GM08714 (cell line): ENCODE measurements around the gene OR4F6.

ENCODE experiments used
- H3K4me3 ChIP-seq: fragments of 200-500 bp; sonication (Bioruptor generic); 2 replicates; pipeline ENCODE4 v1.5.1; 2014; ENCODE audit warnings: mild to moderate bottlenecking, low read length, inconsistent platforms
- ZNF274 ChIP-seq: IDR thresholded peaks from 2 replicates; pipeline ENCODE4 v1.6.1; 2012; ENCODE audit warnings: mild to moderate bottlenecking, low read depth, low read length

The OR4F6 gene

DNA sequence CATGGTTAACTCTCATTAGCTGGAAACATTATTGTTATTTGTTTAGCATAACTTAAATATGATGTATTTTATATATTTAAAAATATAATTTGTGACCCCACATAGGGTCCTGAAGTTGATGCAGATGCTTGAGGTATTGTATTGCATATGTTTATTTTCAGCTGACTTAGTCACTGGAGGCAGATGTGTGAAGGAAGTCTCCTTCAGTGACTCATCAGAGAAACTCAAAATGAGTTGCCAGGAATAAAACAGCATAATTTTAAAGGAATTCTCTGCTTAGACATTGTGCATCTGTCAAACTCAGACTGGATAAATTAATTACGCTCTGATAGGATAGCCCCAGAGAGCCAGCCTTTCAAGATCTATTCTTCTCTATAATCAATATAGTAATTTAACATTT, 7.9 kb upstream of the OR4F6 start:
- no peak for TF ChIP-seq ZNF274
- H3K4me3 ChIP-seq: no peak overlapping the region

DNA sequence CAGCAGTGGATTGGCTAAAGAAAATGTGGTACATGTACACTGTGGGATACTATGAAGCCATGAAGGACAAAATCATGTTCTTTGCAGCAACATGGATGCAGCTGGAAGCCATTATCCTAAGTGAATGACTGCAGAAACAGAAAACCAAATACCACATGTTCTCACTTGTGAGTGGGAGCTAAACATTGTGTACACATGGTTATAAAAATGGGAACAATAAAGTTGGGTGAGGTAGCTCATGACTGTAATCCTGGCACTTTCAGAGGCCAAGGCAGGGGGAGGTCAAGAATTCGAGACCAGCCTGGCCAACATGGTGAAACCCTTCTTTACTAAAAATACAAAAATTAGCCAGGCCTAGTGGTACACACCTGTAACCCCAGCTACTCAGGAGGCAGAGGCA, 3.6 kb upstream of the OR4F6 start:
- no peak overlapping the region for H3K4me3 ChIP-seq
- TF ChIP-seq ZNF274: no peak

DNA sequence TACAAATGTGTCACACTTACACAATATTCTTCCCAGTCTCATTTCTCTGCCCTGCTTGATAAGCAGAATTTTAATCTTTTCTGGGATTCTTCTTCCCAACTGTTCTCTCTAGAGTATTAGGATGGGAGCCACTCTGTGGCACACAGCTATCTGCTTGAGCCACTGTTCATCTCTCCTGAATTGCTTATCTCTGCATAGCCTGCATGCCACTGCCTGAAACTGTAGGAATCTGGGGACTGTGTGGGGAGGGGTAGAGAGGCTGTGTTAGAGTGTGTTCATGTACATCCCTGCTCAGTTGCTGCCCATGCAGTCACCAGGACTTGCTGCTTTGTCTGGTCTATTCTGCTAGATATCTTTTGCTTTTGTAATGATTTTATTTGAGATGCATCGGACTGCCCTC, 2.3 kb upstream of the OR4F6 start:
- H3K4me3 ChIP-seq: no peak overlapping the region
- TF ChIP-seq ZNF274: no peak

DNA sequence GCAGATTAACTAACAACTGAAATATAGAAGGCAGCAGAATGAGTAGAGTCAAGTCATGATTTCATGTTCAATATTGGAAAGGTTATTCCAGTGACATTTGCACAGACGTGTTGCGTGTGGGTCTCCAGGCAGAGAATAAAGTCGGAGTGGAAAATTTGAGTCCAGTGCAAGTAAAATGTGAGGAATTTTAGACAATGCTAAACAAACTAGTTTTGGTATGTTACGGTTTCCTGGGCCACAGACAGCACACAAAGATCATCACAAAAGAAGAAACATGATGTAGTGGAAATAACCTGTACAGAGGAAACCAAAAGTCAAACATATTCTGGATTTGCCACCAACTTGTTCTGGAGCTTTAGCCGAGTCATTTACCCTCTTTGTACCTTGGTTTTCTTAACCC, 367 bp downstream of the OR4F6 start:
- TF ChIP-seq ZNF274: no peak
- H3K4me3 ChIP-seq: no peak overlapping the region

DNA sequence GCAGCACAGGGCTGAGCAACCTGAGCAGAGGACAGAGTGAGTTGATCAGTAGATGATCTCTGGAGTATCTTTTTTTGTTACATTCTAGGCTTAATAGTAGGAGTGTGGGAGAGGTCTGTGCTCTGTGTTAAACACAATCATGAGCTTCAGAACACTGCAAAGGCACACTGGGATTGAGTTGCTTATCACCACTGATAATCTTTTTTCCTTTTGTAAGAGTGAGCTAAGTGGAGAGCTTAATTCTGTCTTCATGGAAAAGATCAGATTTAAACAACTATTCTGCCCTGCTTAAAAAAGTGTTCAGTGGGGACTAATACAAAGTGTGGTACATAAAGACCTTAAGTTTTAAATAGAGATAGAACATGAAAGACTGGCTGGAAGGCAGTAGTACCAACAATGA, 1.1 kb downstream of the OR4F6 start:
- H3K4me3 ChIP-seq: no peak overlapping the region
- TF ChIP-seq ZNF274: no peak

DNA sequence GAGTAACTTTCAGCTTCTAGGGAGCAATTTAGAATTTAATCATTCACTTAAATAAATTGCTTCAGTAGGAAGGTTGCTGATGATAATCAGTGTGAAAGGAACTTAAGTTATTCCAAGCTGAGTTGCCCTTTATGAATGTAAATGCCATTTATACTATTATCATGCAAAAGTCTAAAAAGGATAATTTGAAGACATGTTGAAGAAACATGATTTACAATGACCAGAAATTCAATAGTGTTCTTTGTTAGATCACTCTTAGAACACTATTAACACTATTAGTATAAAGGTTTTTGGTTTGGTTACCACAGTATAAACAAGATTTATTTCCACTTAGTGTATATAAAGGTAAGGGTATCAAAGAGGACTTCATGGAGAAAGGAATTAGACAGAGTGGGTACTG, 1.6 kb downstream of the OR4F6 start:
- TF ChIP-seq ZNF274: no peak
- H3K4me3 ChIP-seq: no peak overlapping the region

DNA sequence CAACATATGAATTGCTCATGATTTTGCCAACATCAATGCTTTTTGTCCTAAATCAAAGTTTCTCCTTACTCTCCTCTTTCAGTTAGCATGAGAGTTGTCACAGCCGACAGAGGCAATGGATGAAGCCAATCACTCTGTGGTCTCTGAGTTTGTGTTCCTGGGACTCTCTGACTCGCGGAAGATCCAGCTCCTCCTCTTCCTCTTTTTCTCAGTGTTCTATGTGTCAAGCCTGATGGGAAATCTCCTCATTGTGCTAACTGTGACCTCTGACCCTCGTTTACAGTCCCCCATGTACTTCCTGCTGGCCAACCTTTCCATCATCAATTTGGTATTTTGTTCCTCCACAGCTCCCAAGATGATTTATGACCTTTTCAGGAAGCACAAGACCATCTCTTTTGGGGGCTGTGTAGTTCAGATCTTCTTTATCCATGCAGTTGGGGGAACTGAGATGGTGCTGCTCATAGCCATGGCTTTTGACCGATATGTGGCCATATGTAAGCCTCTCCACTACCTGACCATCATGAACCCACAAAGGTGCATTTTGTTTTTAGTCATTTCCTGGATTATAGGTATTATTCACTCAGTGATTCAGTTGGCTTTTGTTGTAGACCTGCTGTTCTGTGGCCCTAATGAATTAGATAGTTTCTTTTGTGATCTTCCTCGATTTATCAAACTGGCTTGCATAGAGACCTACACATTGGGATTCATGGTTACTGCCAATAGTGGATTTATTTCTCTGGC, 2.5 kb downstream of the OR4F6 start:
- no peak for TF ChIP-seq ZNF274
- H3K4me3 ChIP-seq: no peak overlapping the region

DNA sequence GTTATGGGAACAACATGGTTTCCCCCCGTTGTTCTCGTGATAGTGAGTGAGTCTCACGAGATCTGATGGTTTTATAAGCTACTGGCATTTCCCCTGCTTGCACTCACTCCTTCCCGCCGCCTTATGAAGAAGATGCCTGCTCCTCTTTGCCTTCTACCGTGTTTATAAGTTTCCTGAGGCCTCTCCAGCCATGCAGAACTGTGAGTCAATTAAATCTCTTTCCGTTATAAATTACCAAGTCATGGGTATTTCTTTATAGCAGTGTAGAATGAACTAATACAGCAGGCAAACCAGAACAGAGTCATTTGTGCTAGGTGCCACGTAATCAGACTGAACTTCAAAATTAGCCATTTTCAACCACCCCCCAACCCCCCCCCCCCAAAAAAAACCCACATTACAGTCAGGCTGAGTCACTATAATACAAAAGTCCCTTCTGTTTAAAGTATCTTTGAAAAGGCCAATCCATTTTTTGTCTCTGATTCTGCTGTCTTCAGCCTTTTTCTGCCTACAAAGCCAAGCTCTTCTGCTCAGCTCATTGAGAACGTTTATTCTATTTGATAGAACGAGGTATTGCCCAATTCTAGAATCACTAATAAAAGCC, 4.1 kb downstream of the OR4F6 start:
- no peak for TF ChIP-seq ZNF274
- H3K4me3 ChIP-seq: no peak overlapping the region

DNA sequence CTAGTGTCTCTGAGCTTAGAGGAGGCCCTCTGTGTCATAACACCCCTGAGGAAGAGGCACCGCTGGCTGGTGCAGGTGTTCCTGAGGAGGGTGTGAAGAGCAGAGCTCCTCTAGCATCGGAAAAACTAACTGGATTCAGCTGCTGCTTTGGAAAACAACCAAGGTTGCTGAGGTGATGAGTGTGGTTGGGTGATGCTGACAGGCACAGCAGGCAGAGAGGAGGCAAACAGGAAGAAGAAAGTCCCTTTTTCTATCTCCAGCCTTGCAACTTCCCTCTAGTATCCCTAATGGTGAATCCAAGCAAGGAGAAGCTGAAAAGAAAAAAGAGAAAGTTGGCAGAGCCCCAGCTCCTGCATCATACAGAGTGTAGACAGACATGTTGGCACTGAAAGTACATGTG, 4.9 kb downstream of the OR4F6 start:
- no peak for TF ChIP-seq ZNF274
- no peak overlapping the region for H3K4me3 ChIP-seq

DNA sequence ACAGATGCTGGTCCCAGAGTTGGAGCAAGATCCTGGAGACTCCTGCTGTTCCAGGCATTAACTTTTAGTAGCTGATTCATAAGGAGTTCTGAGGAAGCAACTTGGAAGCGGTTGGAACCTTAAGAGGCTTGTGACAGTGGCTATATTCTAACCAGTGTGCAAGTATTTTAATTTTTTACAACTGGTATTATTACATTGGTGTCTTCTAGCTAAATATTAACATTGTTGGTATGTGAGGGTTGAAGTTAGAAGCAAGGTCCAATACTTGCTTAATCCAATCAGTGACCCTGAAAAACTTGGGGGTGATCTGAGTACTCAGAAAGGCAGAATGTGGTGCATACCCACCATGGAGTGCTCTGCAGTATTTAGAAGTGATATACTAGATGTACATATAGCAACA, 7.1 kb downstream of the OR4F6 start:
- TF ChIP-seq ZNF274: no peak
- H3K4me3 ChIP-seq: no peak overlapping the region

DNA sequence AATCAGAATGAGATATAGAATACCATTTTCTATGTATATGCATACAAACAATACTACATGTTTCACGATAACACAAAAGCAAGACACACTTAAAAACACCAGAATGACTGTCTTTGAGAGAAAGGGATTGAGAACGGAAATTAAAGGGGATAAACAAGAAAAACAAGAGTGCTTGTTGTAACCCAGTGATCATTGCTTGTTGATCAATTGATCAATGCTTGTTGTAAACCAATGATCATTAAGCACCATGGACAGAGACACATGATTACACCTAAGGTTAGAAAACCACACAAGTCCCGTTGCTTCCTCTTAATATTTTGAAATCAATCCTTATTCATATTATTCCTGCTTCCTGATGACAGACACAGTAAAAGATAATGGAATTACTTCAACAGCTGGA, 7.6 kb downstream of the OR4F6 start:
- no peak overlapping the region for H3K4me3 ChIP-seq
- TF ChIP-seq ZNF274: no peak

DNA sequence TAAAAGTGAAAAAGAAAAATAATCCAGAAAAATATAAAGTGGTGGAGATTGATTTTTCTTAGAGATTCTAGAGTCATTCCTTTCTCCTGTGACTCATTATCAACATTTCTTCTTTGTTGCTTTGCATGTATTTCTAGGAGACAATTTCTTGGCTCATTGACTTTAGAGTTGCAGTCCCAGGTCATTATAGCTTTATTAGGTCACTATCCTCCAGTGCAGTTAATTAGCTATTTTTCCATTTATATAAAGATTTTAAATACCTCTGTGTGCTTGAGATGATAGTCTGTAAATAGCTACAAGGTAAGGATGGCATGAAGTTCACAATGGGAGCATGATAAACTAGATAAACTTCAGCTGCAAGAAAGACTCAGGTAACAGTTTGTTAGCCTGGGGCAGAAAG, 8.6 kb downstream of the OR4F6 start, which contains the start of gene OR4F15:
OR4F15 (plus strand) TSS at position 301 of the 400 bp plus-strand sequence. CDS start 5,985 bp downstream, outside the sequence.
- no peak for TF ChIP-seq ZNF274
- no peak within 1 kb of the TSS for H3K4me3 ChIP-seq

DNA sequence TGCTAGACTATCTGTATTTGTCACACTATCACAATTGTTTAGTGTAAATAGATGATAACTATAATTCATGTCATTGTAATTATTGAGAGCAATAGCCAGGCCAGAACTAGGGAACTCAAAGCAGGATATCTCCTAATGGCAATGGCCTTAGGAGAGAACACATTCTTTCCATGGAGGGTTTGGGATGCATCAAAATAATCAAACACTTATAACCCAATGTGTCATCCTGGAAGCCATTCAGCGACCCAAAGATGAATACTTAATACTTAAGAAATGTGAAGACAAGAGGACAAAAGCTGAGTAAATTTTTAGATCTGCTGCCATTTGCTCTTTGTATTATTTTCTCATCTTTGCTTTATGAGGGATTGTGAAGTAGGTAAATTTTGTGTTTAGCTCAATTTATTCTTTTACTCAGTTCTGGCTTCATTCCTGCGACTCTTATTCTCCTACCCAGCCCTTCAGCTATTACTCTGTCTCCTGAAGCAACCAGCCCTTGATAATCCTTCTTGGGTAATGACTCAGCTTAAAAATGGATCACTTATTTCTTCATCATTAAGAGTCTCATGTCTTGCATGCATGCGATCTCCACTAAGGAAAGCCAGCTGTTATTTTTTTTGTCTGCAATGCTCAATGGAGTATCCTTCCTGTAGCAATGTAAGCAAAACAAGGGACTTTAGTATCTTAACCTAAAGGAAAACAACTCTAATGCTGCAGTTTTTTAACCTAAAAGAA, 10.7 kb downstream of the OR4F6 start:
- TF ChIP-seq ZNF274: no peak
- H3K4me3 ChIP-seq: no peak overlapping the region

DNA sequence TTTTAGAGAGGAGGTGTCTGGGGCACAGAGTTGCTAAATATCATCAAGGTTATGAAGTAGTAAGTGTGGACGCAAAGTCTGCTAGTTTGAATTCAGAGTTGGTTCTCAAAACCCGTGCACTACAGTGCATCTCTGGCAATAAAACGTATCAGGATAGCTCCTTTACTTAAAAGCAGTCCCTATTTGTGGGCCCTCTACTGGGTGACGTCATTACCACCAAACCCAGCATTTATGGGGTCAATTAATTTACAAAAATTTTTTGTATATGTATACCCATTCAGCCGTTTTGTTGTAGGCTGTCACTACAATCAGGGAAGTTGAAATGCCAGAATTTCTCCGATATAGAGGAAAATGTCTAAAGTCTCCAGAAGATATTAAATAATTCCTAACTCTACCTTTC, 17.5 kb downstream of the OR4F6 start:
- TF ChIP-seq ZNF274: no peak
- H3K4me3 ChIP-seq: no peak overlapping the region

DNA sequence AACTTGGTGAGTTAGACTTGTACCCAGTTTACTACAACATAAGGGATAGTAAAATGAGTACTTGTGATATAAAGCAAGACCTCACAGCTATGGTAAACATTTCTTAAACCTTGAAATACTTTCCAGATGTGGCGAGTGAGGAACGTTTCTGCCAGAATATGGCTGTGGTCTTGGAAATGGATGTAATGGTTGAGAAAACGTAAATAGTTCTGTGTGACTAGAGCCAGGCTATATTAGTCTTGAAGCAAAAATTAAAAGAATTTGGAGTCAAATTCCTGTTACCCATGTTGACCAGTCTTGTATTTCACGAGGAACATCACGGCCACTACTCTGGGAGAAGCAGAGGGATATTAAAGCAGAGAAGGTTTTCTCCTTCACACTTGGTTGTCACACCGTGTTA, 23.9 kb downstream of the OR4F6 start:
- no peak for TF ChIP-seq ZNF274
- no peak overlapping the region for H3K4me3 ChIP-seq
